ENCODE data around the gene GASK1A.

DNA sequence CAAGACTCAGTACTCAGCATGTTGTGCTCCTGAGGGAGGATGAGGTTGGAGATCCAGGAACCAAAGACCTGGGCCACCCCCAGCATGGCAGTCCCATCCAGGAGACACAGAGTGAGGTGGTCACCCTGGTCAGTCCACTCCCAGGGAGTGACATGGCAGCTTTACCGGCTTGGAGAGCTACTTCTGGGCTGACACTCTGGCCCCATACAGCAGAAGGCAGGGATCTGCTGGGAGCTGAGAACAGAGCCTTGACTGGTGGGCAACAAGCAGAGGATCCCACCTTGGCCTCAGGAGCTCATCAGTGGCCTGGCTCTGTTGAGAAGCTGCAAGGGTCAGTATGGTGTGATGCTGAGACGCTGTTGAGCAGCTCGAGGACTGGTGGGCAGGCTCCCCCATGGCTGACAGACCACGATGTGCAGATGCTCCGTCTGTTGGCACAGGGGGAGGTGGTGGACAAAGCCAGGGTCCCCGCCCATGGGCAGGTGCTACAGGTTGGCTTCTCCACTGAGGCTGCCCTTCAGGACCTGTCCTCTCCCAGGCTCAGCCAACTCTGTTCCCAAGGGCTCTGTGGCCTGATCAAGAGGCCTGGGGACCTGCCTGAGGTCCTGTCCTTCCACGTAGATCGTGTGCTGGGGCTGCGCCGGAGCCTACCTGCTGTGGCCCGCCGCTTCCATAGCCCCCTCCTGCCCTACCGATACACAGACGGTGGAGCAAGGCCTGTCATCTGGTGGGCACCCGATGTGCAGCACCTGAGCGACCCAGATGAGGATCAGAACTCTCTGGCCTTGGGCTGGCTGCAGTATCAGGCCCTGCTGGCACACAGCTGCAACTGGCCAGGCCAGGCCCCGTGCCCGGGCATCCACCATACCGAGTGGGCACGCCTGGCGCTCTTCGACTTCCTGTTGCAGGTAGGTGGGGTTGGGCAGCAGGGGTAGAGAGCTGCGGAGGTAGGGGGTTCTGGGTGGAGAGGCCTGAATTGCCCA, 53.8 kb downstream of the GASK1A start:
- TF ChIP-seq, protein P1, sequence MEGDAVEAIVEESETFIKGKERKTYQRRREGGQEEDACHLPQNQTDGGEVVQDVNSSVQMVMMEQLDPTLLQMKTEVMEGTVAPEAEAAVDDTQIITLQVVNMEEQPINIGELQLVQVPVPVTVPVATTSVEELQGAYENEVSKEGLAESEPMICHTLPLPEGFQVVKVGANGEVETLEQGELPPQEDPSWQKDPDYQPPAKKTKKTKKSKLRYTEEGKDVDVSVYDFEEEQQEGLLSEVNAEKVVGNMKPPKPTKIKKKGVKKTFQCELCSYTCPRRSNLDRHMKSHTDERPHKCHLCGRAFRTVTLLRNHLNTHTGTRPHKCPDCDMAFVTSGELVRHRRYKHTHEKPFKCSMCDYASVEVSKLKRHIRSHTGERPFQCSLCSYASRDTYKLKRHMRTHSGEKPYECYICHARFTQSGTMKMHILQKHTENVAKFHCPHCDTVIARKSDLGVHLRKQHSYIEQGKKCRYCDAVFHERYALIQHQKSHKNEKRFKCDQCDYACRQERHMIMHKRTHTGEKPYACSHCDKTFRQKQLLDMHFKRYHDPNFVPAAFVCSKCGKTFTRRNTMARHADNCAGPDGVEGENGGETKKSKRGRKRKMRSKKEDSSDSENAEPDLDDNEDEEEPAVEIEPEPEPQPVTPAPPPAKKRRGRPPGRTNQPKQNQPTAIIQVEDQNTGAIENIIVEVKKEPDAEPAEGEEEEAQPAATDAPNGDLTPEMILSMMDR (IDR thresholded peaks at IDR 0.05), result no peak
- no peak for TF ChIP-seq POLR2A (IDR thresholded peaks at IDR 0.05)
